SK-N-SH (cell line): Measurements from ENCODE around the gene ROM1. TPM values are rescaled to one million over a fixed set of nuclear protein-coding genes. Genes with fewer than 3 reads are reported as not detected.

Source experiments
- CTCF ChIA-PET: fragments of 300-600, 350-600 bp; formaldehyde crosslinking; extraction: SDS; loops from one replicate; lab custom pipeline; 2021; lab: Yijun Ruan, JAX
- POLR2A ChIA-PET: fragments of 350-600 bp; sonication (Branson Sonifier 250); formaldehyde crosslinking; extraction: SDS; loops from one replicate; lab custom pipeline; 2020; ENCODE audit warnings: antibody characterized with exemption, inconsistent platforms; lab: Yijun Ruan, JAX
- DNase-seq: peaks from one replicate; pipeline ENCODE4 v3.0.0; 2012
- H2AFZ ChIP-seq: fragments of 200-600 bp; sonication (generic); 2 replicates; pipeline ENCODE4 v1.8.1; 2016; ENCODE audit warnings: antibody characterized with exemption, mild to moderate bottlenecking, low read depth
- H3F3A ChIP-seq: fragments of 200-600 bp; sonication (generic); replicated peaks from 2 replicates; pipeline ENCODE3; 2016; ENCODE audit warnings: antibody characterized with exemption, mild to moderate bottlenecking; ENCODE audit not compliant: insufficient read depth
- H3K27ac ChIP-seq, 2 experiments: fragments of 200-500 bp in 1 of 2; fragments of 200-600 bp in 1 of 2; sonication (Bioruptor generic) in 1 of 2; sonication (generic), shearing (Covaris generic) in 1 of 2; 2 replicates each; pipeline versions ENCODE4 v1.5.1 to v1.6.1; 2014 to 2016; ENCODE audit warnings: low read depth in 2 of 2, inconsistent platforms in 1 of 2, low read length in 1 of 2, mild to moderate bottlenecking in 1 of 2, mixed read lengths in 1 of 2
- H3K27me3 ChIP-seq: fragments of 200-600 bp; sonication (generic), shearing (Covaris generic); 2 replicates; pipeline ENCODE4 v1.6.1; 2016; ENCODE audit warnings: mixed run types; ENCODE audit not compliant: insufficient read depth
- H3K36me3 ChIP-seq, 2 experiments: fragments of 200-500 bp in 1 of 2; fragments of 200-600 bp in 1 of 2; sonication (Bioruptor generic) in 1 of 2; sonication (generic) in 1 of 2; replicated peaks in 1 of 2; 2 replicates each; pipeline versions ENCODE3 to v1.5.1; 2014 to 2016; ENCODE audit warnings: low read length in 1 of 2, mild to moderate bottlenecking in 1 of 2; ENCODE audit not compliant: insufficient read depth in 2 of 2, control insufficient read depth in 1 of 2
- H3K4me1 ChIP-seq, 2 experiments: fragments of 200-500 bp in 1 of 2; fragments of 200-600 bp in 1 of 2; sonication (Bioruptor generic) in 1 of 2; sonication (generic), shearing (Covaris generic) in 1 of 2; 2 replicates each; pipeline versions ENCODE4 v1.5.1 to v1.6.1; 2014 to 2016; ENCODE audit warnings: low read depth in 1 of 2, low read length in 1 of 2, mixed run types in 1 of 2; ENCODE audit not compliant: insufficient read depth in 2 of 2, control insufficient read depth in 1 of 2
- H3K4me2 ChIP-seq: fragments of 200-600 bp; sonication (generic), shearing (Covaris generic); 2 replicates; pipeline ENCODE4 v1.6.1; 2017; ENCODE audit warnings: mixed run types
- H3K4me3 ChIP-seq, 2 experiments: fragments of 200-500 bp in 1 of 2; fragments of 200-600 bp in 1 of 2; sonication (Bioruptor generic) in 1 of 2; sonication (generic), shearing (Covaris generic) in 1 of 2; 2 replicates each; pipeline versions ENCODE4 v1.5.1 to v1.8.1; 2014 to 2016; ENCODE audit warnings: low read depth in 2 of 2, inconsistent platforms in 1 of 2, low read length in 1 of 2, mild to moderate bottlenecking in 1 of 2, mixed read lengths in 1 of 2, moderate library complexity in 1 of 2
- H3K79me2 ChIP-seq: fragments of 200-600 bp; sonication (generic); 2 replicates; pipeline ENCODE4 v1.8.1; 2017; ENCODE audit warnings: mild to moderate bottlenecking; ENCODE audit not compliant: insufficient read depth
- H3K9ac ChIP-seq: fragments of 200-600 bp; sonication (generic); 2 replicates; pipeline ENCODE4 v1.6.1; 2017; ENCODE audit warnings: mixed run types
- H3K9me2 ChIP-seq: fragments of 200-600 bp; sonication (generic); 2 replicates; pipeline ENCODE4 v1.6.1; 2017; ENCODE audit warnings: mixed run types
- H3K9me3 ChIP-seq: fragments of 200-600 bp; sonication (generic); 2 replicates; pipeline ENCODE4 v1.6.1; 2017; ENCODE audit warnings: mixed run types, mild to moderate bottlenecking, moderate library complexity
- H4K20me1 ChIP-seq: fragments of 200-600 bp; sonication (generic); 2 replicates; pipeline ENCODE4 v1.6.1; 2017; ENCODE audit warnings: mild to moderate bottlenecking, mixed run types; ENCODE audit not compliant: insufficient read depth
- CHD2 ChIP-seq: fragments of 150-350 bp; IDR thresholded peaks from 2 replicates; pipeline ENCODE4 v1.6.1; 2018; ENCODE audit warnings: low read length; ENCODE audit not compliant: partially characterized antibody
- CTCF ChIP-seq: fragments of 200-600 bp; sonication (generic); IDR thresholded peaks from 2 replicates; pipeline ENCODE4 v1.6.1; 2017; ENCODE audit warnings: antibody characterized with exemption, mild to moderate bottlenecking, moderate library complexity
- EP300 ChIP-seq, 2 experiments: IDR thresholded peaks; 2 replicates each; pipeline versions ENCODE4 v1.4.0 to v1.6.1; 2012; ENCODE audit warnings: borderline replicate concordance in 1 of 2, low read depth in 1 of 2, low read length in 1 of 2
- FOXJ3 ChIP-seq: sonication (generic); formaldehyde crosslinking; IDR thresholded peaks from 2 replicates; pipeline ENCODE4 v1.5.1; 2020; ENCODE audit warnings: mild to moderate bottlenecking, missing genetic modification reagents
- MXI1 ChIP-seq: IDR thresholded peaks from 2 replicates; pipeline ENCODE4 v1.6.1; 2012; ENCODE audit warnings: mild to moderate bottlenecking, low read depth, low read length, improper control_type of control experiment
- NFIC ChIP-seq: IDR thresholded peaks from 2 replicates; pipeline ENCODE4 v1.4.0; 2012; ENCODE audit warnings: borderline replicate concordance
- NRF1 ChIP-seq: IDR thresholded peaks from 2 replicates; pipeline ENCODE4 v1.6.1; 2012; ENCODE audit warnings: low read depth, mild to moderate bottlenecking, low read length
- PBX3 ChIP-seq: IDR thresholded peaks from 2 replicates; pipeline ENCODE4; 2012
- POLR2AphosphoS5 ChIP-seq: IDR thresholded peaks from 2 replicates; pipeline ENCODE4 v1.6.1; 2012; ENCODE audit warnings: low read depth, low read length
- RCOR1 ChIP-seq: fragments of 150-350 bp; IDR thresholded peaks from 2 replicates; pipeline ENCODE4 v1.6.1; 2017; ENCODE audit warnings: antibody characterized with exemption, low read length
- RFX5 ChIP-seq: IDR thresholded peaks from 2 replicates; pipeline ENCODE4 v1.6.1; 2012; ENCODE audit warnings: mild to moderate bottlenecking, improper control_type of control experiment, low read length
- SIN3A ChIP-seq: IDR thresholded peaks from 2 replicates; pipeline ENCODE4 v1.6.1; 2012; ENCODE audit warnings: low read depth, mild to moderate bottlenecking, low read length, moderate library complexity, borderline replicate concordance
- TAF1 ChIP-seq: IDR thresholded peaks from 2 replicates; pipeline ENCODE4 v1.6.1; 2012; ENCODE audit warnings: low read depth, mild to moderate bottlenecking, low read length, moderate library complexity, borderline replicate concordance
- TCF12 ChIP-seq: IDR thresholded peaks from 2 replicates; pipeline ENCODE4 v1.4.0; 2012
- YY1 ChIP-seq: IDR thresholded peaks from 2 replicates; pipeline ENCODE4 v1.4.0; 2012; ENCODE audit warnings: low read depth, mild to moderate bottlenecking
- WGBS: methylation state at CpG from one replicate; pipeline ENCODE4 v1.1.6; 2017; ENCODE audit warnings: low lambda C conversion rate; 5-methylcytosine and 5-hydroxymethylcytosine counted together
- polyA plus RNA-seq, 3 experiments: library from polyadenylated mRNA; depleted of rRNA; stranded (reverse); fragments of >200 nt; gene quantifications; 2 replicates each; pipeline ENCODE4 v1.2.3, GENCODE V29; 2012

ROM1 gene
- polyA plus RNA-seq, 1 of the 3 experiments (the other 2 are of a cell fraction): 7.3 TPM

- no peak overlapping the region for H2AFZ ChIP-seq
- H3F3A ChIP-seq: peaks cover 5% of the 10 kb centered on the region
- H3K79me2 ChIP-seq: peaks cover 63% of the 10 kb centered on the region
- H3K9ac ChIP-seq: no peak overlapping the region
- ChIA-PET POLR2A (interaction anchor here (1.3 to 7.3 kb wide), 2 partner anchors 17 to 56 kb away, joined by 6 to 52 read pairs; partner anchors contain the start of genes C11orf98, CSKMT and TUT1), CTCF (interaction anchor here (1.2 to 2.4 kb wide), 5 partner anchors 56 to 253 kb away, joined by 3 to 10 read pairs (median 4); partner anchors contain the start of genes SLC3A2 and TUT1)
- no peak overlapping the region for H3K4me2 ChIP-seq
- TF ChIP-seq RCOR1 (no peak), PBX3 (no peak), RFX5 (no peak), FOXJ3 (CRISPR knock-in tag) (no peak), TCF12 (no peak), CTCF (no peak), MXI1 (no peak), TAF1 (no peak), SIN3A (no peak), EP300 (IDR thresholded peaks at IDR 0.05; ENCODE audit: borderline replicate concordance in 1 of 2, low read depth in 1 of 2, low read length in 1 of 2) (no peak), NRF1 (no peak)
- no peaks in the 10 kb centered on the region for H3K9me3 ChIP-seq
- H3K4me1 ChIP-seq: peaks cover 7 to 13% of the 10 kb centered on the region in 2 experiments; a peak in 2 of 4 replicates
- peaks cover 21 to 25% of the 10 kb centered on the region in 2 experiments for H3K36me3 ChIP-seq
- 71% methylated on average over 2 of the region's 6 CpGs for WGBS
- no peaks in the 10 kb centered on the region for H3K9me2 ChIP-seq
- no peak overlapping the region for H3K27ac ChIP-seq
- DNase-seq: no peak
- H4K20me1 ChIP-seq: 0 out of 2 replicates have a peak, but pooled peaks cover 5% of the 10 kb centered on the region
- H3K4me3 ChIP-seq: no peak overlapping the region
- H3K27me3 ChIP-seq: no peaks in the 10 kb centered on the region
Measured at GRCh38 chr11:62647609-62648005, 34.5 kb downstream of the ROM1 start.

GRCh38 chr11:62648185-62648966, 35.3 kb downstream of the ROM1 start:
- Histone ChIP-seq H3K27me3 (no peaks in the 10 kb centered on the region), H3K4me2 (no peak overlapping the region), H3K4me1 (peaks cover 7 to 13% of the 10 kb centered on the region in 2 experiments; a peak in 2 of 4 replicates), H3K4me3 (no peak overlapping the region), H3K9me2 (no peaks in the 10 kb centered on the region), H3K36me3 (peaks cover 16 to 17% of the 10 kb centered on the region in 2 experiments), H3K9ac (no peak overlapping the region), H4K20me1 (0 out of 2 replicates have a peak, but pooled peaks cover 5% of the 10 kb centered on the region), H3K9me3 (no peaks in the 10 kb centered on the region), H3K27ac (no peak overlapping the region), H2AFZ (no peak overlapping the region), H3F3A (peaks cover 5% of the 10 kb centered on the region), H3K79me2 (peaks cover 60% of the 10 kb centered on the region)
- WGBS: 92% methylated on average over 8 of the region's 24 CpGs
- DNase-seq: no peak
- CTCF ChIA-PET: interaction anchor here (1.2 to 2.4 kb wide), 6 partner anchors 36 to 254 kb away, joined by 3 to 10 read pairs (median 4); partner anchors contain the start of genes SLC3A2 and TUT1
- POLR2A ChIA-PET: interaction anchor here (0.5 to 7.3 kb wide), 4 partner anchors 16 to 193 kb away, joined by 3 to 52 read pairs (median 4); partner anchors contain the start of genes C11orf98, CSKMT and TUT1
- TF ChIP-seq CHD2 (no peak), POLR2AphosphoS5 (no peak), RFX5 (no peak), RCOR1 (no peak), NFIC (no peak), YY1 (no peak)
